KMS-11 (cell line): ENCODE data around the gene ASPG.
"Not testable (repeated sequence)": the region's sequence is repeated elsewhere in the genome, so short reads cannot be mapped to it uniquely, and the experiment has no call there.

Experiments used
- H2AFZ ChIP-seq: fragments of 200-600 bp; sonication (generic); 2 replicates; pipeline ENCODE4 v1.6.1; 2016; ENCODE audit warnings: antibody characterized with exemption, mixed run types, low read depth
- H3K27ac ChIP-seq: fragments of 200-600 bp; sonication (generic); 2 replicates; pipeline ENCODE4 v1.6.1; 2016; ENCODE audit warnings: mild to moderate bottlenecking, mixed run types
- H3K27me3 ChIP-seq: fragments of 200-600 bp; sonication (generic); 2 replicates; pipeline ENCODE4 v1.6.1; 2017; ENCODE audit warnings: mild to moderate bottlenecking, low read depth, mixed run types, moderate library complexity; ENCODE audit not compliant: insufficient read depth
- H3K36me3 ChIP-seq: fragments of 200-600 bp; sonication (generic); 2 replicates; pipeline ENCODE4 v1.6.1; 2017; ENCODE audit warnings: mild to moderate bottlenecking, mixed run types; ENCODE audit not compliant: insufficient read depth
- H3K4me1 ChIP-seq: fragments of 200-600 bp; sonication (generic); 2 replicates; pipeline ENCODE4 v1.6.1; 2016; ENCODE audit warnings: mild to moderate bottlenecking, low read depth, mixed run types; ENCODE audit not compliant: poor library complexity, severe bottlenecking
- H3K4me2 ChIP-seq: fragments of 200-600 bp; sonication (generic); 2 replicates; pipeline ENCODE4 v1.7.0; 2016; ENCODE audit warnings: mild to moderate bottlenecking, mixed run types
- H3K4me3 ChIP-seq: fragments of 200-600 bp; sonication (generic); IDR thresholded peaks from 2 replicates; pipeline ENCODE4 v1.6.1; 2017; ENCODE audit warnings: low read depth, low read length, mixed read lengths; ENCODE audit not compliant: insufficient read depth
- H3K79me2 ChIP-seq: fragments of 200-600 bp; sonication (generic); 2 replicates; pipeline ENCODE4 v1.6.1; 2016; ENCODE audit warnings: low read depth, mixed run types; ENCODE audit not compliant: insufficient read depth
- H3K9ac ChIP-seq: fragments of 200-600 bp; sonication (generic); 2 replicates; pipeline ENCODE4 v1.6.1; 2016; ENCODE audit warnings: mild to moderate bottlenecking, mixed run types
- H4K20me1 ChIP-seq: fragments of 200-600 bp; sonication (generic); 2 replicates; pipeline ENCODE4 v1.6.1; 2016; ENCODE audit warnings: mild to moderate bottlenecking, mixed run types; ENCODE audit not compliant: insufficient read depth
- TF ChIP-seq, protein P1 (sequence below): fragments of 200-600 bp; sonication (generic); conservative IDR thresholded peaks from 2 replicates; pipeline ENCODE4 v1.6.1; 2017; ENCODE audit warnings: low read depth, mild to moderate bottlenecking, antibody characterized with exemption, low read length, moderate library complexity, mixed read lengths

Gene ASPG

DNA sequence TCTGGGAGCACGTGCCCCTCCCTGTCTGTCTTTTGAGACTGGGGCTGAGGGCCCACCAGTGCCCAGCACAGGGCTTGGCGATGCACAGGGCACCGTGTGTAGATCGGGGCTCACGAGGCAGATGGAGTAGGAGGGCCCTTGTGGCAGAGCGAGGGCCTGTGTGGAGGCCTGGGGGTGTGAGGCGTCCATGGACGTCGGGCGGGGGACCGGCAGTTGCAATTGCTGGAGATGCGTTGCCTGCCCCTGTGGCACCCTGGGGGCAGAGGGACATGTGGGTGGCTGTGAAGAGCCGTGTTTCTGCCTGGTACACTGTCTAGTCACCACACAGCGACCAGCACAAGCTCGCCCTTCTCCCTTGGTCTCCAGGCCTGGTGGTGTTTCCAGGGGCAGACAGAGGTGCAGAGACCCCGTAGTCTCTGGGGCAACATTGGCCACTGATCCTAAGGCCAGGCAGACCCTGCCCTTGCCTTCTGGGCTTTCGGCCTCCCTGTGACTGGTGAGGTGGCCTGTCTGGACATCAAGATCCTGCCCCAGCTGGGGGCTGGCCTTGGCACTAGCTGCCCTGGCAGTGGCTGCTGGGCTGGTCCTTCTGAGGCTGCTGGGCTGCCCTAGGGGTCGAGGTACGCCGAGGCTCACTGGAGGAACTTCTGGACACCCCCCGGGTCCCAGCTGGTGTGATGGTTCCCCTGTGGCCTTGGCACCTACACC is 67.3 kb downstream of the ASPG start:
- Histone ChIP-seq H3K4me2 (no peak overlapping the region), H4K20me1 (no peaks in the 10 kb centered on the region), H2AFZ (no peak overlapping the region), H3K4me3 (no peak overlapping the region), H3K4me1 (no peaks in the 10 kb centered on the region), H3K9ac (no peak overlapping the region), H3K27me3 (peaks cover 12% of the 10 kb centered on the region; the same call in 1 of the 2 replicates), H3K79me2 (no peaks in the 10 kb centered on the region), H3K36me3 (no peaks in the 10 kb centered on the region), H3K27ac (no peak overlapping the region)
- TF ChIP-seq, protein P1, sequence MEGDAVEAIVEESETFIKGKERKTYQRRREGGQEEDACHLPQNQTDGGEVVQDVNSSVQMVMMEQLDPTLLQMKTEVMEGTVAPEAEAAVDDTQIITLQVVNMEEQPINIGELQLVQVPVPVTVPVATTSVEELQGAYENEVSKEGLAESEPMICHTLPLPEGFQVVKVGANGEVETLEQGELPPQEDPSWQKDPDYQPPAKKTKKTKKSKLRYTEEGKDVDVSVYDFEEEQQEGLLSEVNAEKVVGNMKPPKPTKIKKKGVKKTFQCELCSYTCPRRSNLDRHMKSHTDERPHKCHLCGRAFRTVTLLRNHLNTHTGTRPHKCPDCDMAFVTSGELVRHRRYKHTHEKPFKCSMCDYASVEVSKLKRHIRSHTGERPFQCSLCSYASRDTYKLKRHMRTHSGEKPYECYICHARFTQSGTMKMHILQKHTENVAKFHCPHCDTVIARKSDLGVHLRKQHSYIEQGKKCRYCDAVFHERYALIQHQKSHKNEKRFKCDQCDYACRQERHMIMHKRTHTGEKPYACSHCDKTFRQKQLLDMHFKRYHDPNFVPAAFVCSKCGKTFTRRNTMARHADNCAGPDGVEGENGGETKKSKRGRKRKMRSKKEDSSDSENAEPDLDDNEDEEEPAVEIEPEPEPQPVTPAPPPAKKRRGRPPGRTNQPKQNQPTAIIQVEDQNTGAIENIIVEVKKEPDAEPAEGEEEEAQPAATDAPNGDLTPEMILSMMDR: no peak

DNA sequence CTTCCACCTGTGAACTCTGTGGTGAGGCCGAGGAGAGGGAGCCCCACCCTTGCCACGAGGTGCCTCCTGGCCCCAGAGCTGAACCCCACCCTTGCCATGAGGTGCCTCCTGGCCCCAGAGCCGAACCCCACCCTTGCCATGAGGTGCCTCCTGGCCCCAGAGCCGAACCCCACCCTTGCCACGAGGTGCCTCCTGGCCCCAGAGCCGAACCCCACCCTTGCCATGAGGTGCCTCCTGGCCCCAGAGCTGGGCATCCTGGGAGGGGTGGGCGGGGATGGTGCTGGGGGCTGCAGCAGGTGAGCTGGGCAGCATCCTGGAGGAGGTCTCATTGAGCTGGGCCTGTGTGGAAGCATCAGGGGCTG is 67.9 kb downstream of the ASPG start:
- not testable (repeated sequence) for H3K4me1 ChIP-seq, H3K36me3 ChIP-seq, H3K4me3 ChIP-seq, H2AFZ ChIP-seq, H4K20me1 ChIP-seq, H3K79me2 ChIP-seq, H3K27ac ChIP-seq, H3K4me2 ChIP-seq, H3K9ac ChIP-seq
- peaks cover 13% of the 10 kb centered on the region; the same call in 1 of the 2 replicates for H3K27me3 ChIP-seq

DNA sequence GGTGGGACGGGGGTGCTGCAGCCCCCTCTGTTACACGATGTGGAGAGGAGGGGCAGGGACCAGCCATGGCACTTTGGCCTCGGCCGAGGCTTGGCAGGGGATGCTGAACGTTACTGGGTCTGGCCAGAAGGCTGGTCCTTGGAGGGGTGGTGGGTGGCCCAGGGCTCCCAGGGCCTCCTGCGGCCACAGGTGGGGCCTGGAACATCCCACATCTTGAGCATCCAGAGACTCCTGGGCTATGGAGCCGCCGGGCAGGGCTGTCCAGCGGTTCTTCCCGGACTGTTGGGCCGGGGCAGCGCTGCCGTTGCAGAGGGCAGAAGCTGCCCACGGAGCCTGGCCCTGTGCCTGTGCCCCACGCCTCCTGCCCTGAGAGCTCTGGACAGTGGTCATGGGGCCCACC is 68.7 kb downstream of the ASPG start:
- no peak overlapping the region for H3K4me3 ChIP-seq
- no peaks in the 10 kb centered on the region for H4K20me1 ChIP-seq
- H2AFZ ChIP-seq: no peak overlapping the region
- no peak overlapping the region for H3K9ac ChIP-seq
- H3K36me3 ChIP-seq: no peaks in the 10 kb centered on the region
- no peak overlapping the region for H3K4me2 ChIP-seq
- H3K4me1 ChIP-seq: no peaks in the 10 kb centered on the region
- TF ChIP-seq, protein P1: no peak
- no peak overlapping the region for H3K27ac ChIP-seq
- H3K79me2 ChIP-seq: no peaks in the 10 kb centered on the region
- H3K27me3 ChIP-seq: peaks cover 13% of the 10 kb centered on the region; the same call in 1 of the 2 replicates

DNA sequence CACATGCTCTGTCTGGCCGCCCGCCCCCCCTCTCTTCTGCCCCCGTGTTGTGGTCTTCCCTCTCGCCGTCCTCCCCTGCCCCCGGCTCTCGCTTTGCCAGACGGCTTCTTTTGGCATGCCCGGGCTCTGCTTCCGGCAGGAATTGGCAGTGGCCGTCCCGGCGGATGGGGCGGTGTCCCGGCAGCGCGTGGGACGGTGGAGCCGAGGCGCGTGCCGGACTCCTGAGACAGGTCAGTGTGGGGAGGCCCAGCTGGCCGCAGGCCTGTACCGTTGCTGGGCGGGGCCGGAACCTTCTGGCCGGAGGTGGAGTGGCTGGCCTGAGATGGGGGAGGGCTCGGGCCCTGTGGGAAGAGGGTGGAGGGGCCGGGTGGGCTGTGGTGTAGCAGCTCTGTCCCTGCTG is 70.0 kb downstream of the ASPG start:
- H3K9ac ChIP-seq: no peak overlapping the region
- H3K27ac ChIP-seq: no peak overlapping the region
- H3K36me3 ChIP-seq: no peaks in the 10 kb centered on the region
- H2AFZ ChIP-seq: no peak overlapping the region
- H3K79me2 ChIP-seq: no peaks in the 10 kb centered on the region
- no peak overlapping the region for H3K4me3 ChIP-seq
- TF ChIP-seq, protein P1: no peak
- no peak overlapping the region for H3K4me2 ChIP-seq
- H4K20me1 ChIP-seq: no peaks in the 10 kb centered on the region
- H3K4me1 ChIP-seq: no peaks in the 10 kb centered on the region
- H3K27me3 ChIP-seq: peaks cover 13% of the 10 kb centered on the region; the same call in 1 of the 2 replicates

DNA sequence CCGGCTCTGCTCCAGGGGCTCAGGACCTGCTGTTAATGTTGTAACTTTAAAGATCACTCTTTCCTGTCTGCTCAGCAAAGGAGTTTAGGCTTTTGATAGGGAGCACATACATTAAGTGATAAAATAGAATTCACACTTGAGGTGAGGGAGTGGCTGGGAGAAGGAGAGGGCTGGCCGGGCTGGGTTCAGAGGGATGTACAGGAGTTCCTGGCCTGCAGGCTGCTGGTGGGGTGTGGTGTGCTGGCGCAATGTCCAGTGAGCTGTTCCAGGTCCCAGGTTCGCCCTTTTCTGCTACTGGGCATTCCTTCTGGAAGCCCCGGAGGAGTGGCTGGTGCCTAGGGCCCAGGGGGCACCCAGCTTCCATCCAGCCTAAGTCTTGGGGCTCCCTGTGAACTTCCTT is 70.6 kb downstream of the ASPG start:
- Histone ChIP-seq H3K79me2 (no peaks in the 10 kb centered on the region), H3K4me2 (no peak overlapping the region), H3K9ac (no peak overlapping the region), H3K27me3 (peaks cover 13% of the 10 kb centered on the region; the same call in 1 of the 2 replicates), H3K36me3 (no peaks in the 10 kb centered on the region), H2AFZ (no peak overlapping the region), H3K4me1 (no peaks in the 10 kb centered on the region), H3K4me3 (no peak overlapping the region), H4K20me1 (no peaks in the 10 kb centered on the region), H3K27ac (no peak overlapping the region)
- TF ChIP-seq, protein P1: no peak
